ENCODE results near the gene ASCC3. TPM values are rescaled to one million over a fixed set of nuclear protein-coding genes. Genes with fewer than 3 reads are reported as not detected.
A peak's percentile ranks its signal among the peaks of the same experiment; 100 is the strongest.

The ASCC3 gene
- total RNA-seq, 1 donor from 2014 or later, result 62.9 TPM

- Mint-ChIP-seq H3K27ac (no peak overlapping the region), H3K36me3 (ENCODE audit: low read depth) (no peaks in the 10 kb centered on the region), H3K9me3 (peaks cover 4% of the 10 kb centered on the region), H3K4me3 (ENCODE audit: low read depth) (no peak overlapping the region), H3K4me1 (ENCODE audit: low read depth) (no peaks in the 10 kb centered on the region), H3K27me3 (ENCODE audit: low read depth) (peaks cover 15% of the 10 kb centered on the region)
- intact Hi-C loops (cut with micrococcal nuclease), result no loop called here
- no peak for DNase-seq (ENCODE audit: low spot score)
Measured at GRCh38 chr6:100503043-100503705, 378.0 kb downstream of the ASCC3 start.

DNA sequence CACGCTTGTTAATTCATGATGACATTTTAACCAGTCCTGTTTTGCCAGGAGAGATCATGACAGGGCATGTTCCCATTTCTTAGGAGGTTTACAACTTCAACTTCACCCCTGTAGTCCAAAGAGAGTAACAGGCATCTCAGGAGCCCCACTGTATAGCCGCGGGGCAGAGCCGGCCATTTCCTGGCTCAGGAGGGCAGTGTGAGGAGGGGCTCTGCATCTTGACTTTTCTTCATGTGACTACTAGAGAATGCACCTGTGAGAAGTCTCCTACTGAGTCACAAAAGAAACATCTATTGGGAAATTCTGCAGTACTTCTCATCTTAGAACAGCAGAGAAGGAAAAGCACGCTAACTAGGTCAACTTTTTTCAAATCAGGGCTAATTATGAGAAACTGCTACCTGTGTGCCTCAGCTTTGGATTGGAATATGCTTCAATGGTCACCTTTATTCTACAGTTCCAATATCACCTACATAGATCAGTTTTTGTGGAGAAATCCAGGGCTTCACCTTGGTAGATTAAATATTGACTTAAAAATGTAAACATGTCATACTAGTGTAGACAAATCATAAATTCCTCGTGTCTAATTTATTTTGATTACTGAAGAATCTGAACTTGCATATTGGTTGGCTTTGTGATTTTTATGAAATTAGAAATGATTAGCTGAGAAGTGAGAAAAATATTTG lies 387.8 kb downstream of the ASCC3 start:
- Mint-ChIP-seq H3K36me3 (ENCODE audit: low read depth) (no peaks in the 10 kb centered on the region), H3K4me1 (ENCODE audit: low read depth) (no peaks in the 10 kb centered on the region), H3K27me3 (ENCODE audit: low read depth) (peaks cover 44% of the 10 kb centered on the region), H3K27ac (no peak overlapping the region), H3K9me3 (peaks cover 3% of the 10 kb centered on the region), H3K4me3 (ENCODE audit: low read depth) (no peak overlapping the region)
- DNase-seq (ENCODE audit: low spot score), result no peak
- intact Hi-C loops (cut with micrococcal nuclease), result no loop called here

GRCh38 chr6:100491952-100492670 lies 389.0 kb downstream of the ASCC3 start:
- no peak overlapping the region for H3K4me3 Mint-ChIP-seq (ENCODE audit: low read depth)
- H3K36me3 Mint-ChIP-seq (ENCODE audit: low read depth), result no peaks in the 10 kb centered on the region
- intact Hi-C loops (cut with micrococcal nuclease), result no loop called here
- peaks cover 48% of the 10 kb centered on the region for H3K27me3 Mint-ChIP-seq (ENCODE audit: low read depth)
- H3K4me1 Mint-ChIP-seq (ENCODE audit: low read depth), result peaks cover 2% of the 10 kb centered on the region
- no peak for DNase-seq (ENCODE audit: low spot score)
- no peak overlapping the region for H3K27ac Mint-ChIP-seq
- peaks cover 3% of the 10 kb centered on the region for H3K9me3 Mint-ChIP-seq

DNA sequence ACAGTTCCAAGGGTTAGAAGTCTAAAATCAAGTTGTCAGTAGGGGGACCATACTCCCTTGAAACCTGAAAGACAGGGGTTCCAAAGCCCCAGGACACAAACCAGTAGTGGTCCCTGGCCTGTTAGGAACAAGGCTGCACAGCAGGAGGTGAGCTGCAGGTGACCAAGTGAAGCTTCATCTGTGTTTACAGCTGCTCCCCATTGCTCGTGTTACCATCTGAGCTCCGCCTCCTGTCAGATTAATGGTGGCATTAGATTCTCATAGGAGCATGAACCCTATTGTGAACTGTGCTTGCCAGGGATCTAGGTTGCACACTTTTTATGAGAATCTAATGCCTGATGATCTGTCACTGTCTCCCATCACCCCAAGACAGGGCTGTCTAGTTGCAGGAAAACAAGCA lies 391.1 kb downstream of the ASCC3 start:
- DNase-seq (ENCODE audit: low spot score), result no peak
- H3K27me3 Mint-ChIP-seq (ENCODE audit: low read depth), result peaks cover 50% of the 10 kb centered on the region

GRCh38 chr6:100488244-100488643 lies 392.9 kb downstream of the ASCC3 start:
- peaks cover 41% of the 10 kb centered on the region for H3K27me3 Mint-ChIP-seq (ENCODE audit: low read depth)

More for the DNA sequence above, 391.1 kb downstream of the ASCC3 start:
- H3K9me3 Mint-ChIP-seq, result no peaks in the 10 kb centered on the region
- H3K4me3 Mint-ChIP-seq (ENCODE audit: low read depth), result no peak overlapping the region
- H3K27ac Mint-ChIP-seq, result no peak overlapping the region
- peaks cover 7% of the 10 kb centered on the region for H3K4me1 Mint-ChIP-seq (ENCODE audit: low read depth)
- intact Hi-C loops (cut with micrococcal nuclease), result no loop called here
- no peaks in the 10 kb centered on the region for H3K36me3 Mint-ChIP-seq (ENCODE audit: low read depth)

GRCh38 chr6:100487638-100488037 lies 393.5 kb downstream of the ASCC3 start:
- Mint-ChIP-seq H3K4me1 (ENCODE audit: low read depth) (peaks cover 14% of the 10 kb centered on the region), H3K27ac (no peak overlapping the region), H3K36me3 (ENCODE audit: low read depth) (no peaks in the 10 kb centered on the region), H3K27me3 (ENCODE audit: low read depth) (peaks cover 35% of the 10 kb centered on the region), H3K4me3 (ENCODE audit: low read depth) (no peak overlapping the region), H3K9me3 (no peaks in the 10 kb centered on the region)
- DNase-seq (ENCODE audit: low spot score), result no peak
- intact Hi-C loops (cut with micrococcal nuclease), result no loop called here

More at GRCh38 chr6:100488244-100488643, 392.9 kb downstream of the ASCC3 start:
- no peak overlapping the region for H3K27ac Mint-ChIP-seq
- no peaks in the 10 kb centered on the region for H3K9me3 Mint-ChIP-seq
- DNase-seq (ENCODE audit: low spot score), result no peak
- no peaks in the 10 kb centered on the region for H3K36me3 Mint-ChIP-seq (ENCODE audit: low read depth)
- H3K4me3 Mint-ChIP-seq (ENCODE audit: low read depth), result no peak overlapping the region
- intact Hi-C loops (cut with micrococcal nuclease), result no loop called here
- peaks cover 14% of the 10 kb centered on the region for H3K4me1 Mint-ChIP-seq (ENCODE audit: low read depth)

- DNase-seq (ENCODE audit: low spot score), result no peak
- intact Hi-C loops (cut with micrococcal nuclease), result no loop called here
- Mint-ChIP-seq H3K4me3 (ENCODE audit: low read depth) (no peak overlapping the region), H3K27me3 (ENCODE audit: low read depth) (peaks cover 21% of the 10 kb centered on the region), H3K27ac (no peak overlapping the region), H3K9me3 (no peaks in the 10 kb centered on the region), H3K4me1 (ENCODE audit: low read depth) (peaks cover 14% of the 10 kb centered on the region), H3K36me3 (ENCODE audit: low read depth) (no peaks in the 10 kb centered on the region)
Measured at GRCh38 chr6:100485268-100485667, 395.9 kb downstream of the ASCC3 start.

- Mint-ChIP-seq H3K27ac (no peak overlapping the region), H3K4me1 (ENCODE audit: low read depth) (peaks cover 14% of the 10 kb centered on the region), H3K36me3 (ENCODE audit: low read depth) (no peaks in the 10 kb centered on the region), H3K27me3 (ENCODE audit: low read depth) (peaks cover 18% of the 10 kb centered on the region), H3K9me3 (no peaks in the 10 kb centered on the region), H3K4me3 (ENCODE audit: low read depth) (no peak overlapping the region)
- no peak for DNase-seq (ENCODE audit: low spot score)
- intact Hi-C loops (cut with micrococcal nuclease), result no loop called here
Measured at GRCh38 chr6:100484474-100484873, 396.7 kb downstream of the ASCC3 start.

GRCh38 chr6:100482698-100483097 lies 398.4 kb downstream of the ASCC3 start:
- Mint-ChIP-seq H3K4me1 (ENCODE audit: low read depth) (peaks cover 13% of the 10 kb centered on the region), H3K27ac (no peak overlapping the region), H3K36me3 (ENCODE audit: low read depth) (no peaks in the 10 kb centered on the region), H3K27me3 (ENCODE audit: low read depth) (peaks cover 13% of the 10 kb centered on the region), H3K4me3 (ENCODE audit: low read depth) (no peak overlapping the region), H3K9me3 (no peaks in the 10 kb centered on the region)
- intact Hi-C loops (cut with micrococcal nuclease), result no loop called here
- DNase-seq (ENCODE audit: low spot score), result no peak

- DNase-seq (ENCODE audit: low spot score), result no peak
- Mint-ChIP-seq H3K4me3 (ENCODE audit: low read depth) (no peak overlapping the region), H3K36me3 (ENCODE audit: low read depth) (no peaks in the 10 kb centered on the region), H3K4me1 (ENCODE audit: low read depth) (peaks cover 14% of the 10 kb centered on the region), H3K9me3 (no peaks in the 10 kb centered on the region), H3K27me3 (ENCODE audit: low read depth) (peaks cover 14% of the 10 kb centered on the region), H3K27ac (no peak overlapping the region)
- intact Hi-C loops (cut with micrococcal nuclease), result loop anchor here (1.0 to 10.0 kb wide), 5 partner anchors 135 to 615 kb away; no protein-coding TSS in a partner anchor
Measured at GRCh38 chr6:100479179-100480035, 401.7 kb downstream of the ASCC3 start.

DNA sequence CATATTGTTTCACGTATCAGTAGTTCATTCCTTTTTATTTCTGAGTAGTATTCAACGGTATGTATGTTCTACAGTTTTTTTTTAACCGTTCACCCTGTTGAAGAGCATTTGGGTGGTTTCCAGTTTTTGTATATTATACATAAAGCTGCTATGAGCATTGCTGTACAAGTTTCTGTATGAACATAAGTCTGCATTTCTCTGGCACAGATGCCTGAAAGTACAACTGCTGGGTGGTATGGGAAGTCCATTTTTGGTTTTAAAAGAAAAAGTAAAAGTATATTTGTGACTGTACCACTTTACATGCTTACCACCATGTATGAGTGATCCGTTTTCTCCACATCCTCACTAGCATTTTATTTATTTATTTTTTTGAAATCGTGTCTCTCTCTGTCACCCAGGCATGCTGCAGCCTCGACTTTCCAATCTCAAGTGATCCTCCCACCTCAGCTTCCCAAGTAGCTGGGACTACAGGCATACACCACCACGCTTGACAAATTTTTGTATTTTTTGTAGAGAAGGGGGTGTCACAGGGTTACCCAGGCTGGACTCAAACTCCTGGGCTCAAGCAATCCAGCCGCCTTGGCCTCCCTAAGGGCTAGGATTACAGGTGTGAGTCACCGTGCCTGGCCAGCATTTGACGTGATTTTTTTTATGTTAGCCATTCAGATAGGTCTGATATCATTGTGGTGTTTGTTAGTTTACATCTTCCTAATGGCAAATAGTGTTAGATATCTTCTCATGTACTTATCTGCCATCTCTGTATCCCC lies 405.4 kb downstream of the ASCC3 start:
- Mint-ChIP-seq H3K27me3 (ENCODE audit: low read depth) (peaks cover 30% of the 10 kb centered on the region), H3K4me3 (ENCODE audit: low read depth) (no peak overlapping the region), H3K27ac (peak overlapping the region; percentile 9), H3K4me1 (ENCODE audit: low read depth) (peaks cover 31% of the 10 kb centered on the region), H3K9me3 (no peaks in the 10 kb centered on the region), H3K36me3 (ENCODE audit: low read depth) (peaks cover 2% of the 10 kb centered on the region)
- intact Hi-C loops (cut with micrococcal nuclease), result loop anchor here (1.0 to 10.0 kb wide), 4 partner anchors 131 to 611 kb away; no protein-coding TSS in a partner anchor
- no peak for DNase-seq (ENCODE audit: low spot score)

- intact Hi-C loops (cut with micrococcal nuclease), result loop anchor here (2.0 to 10.0 kb wide), 3 partner anchors 128 to 608 kb away; no protein-coding TSS in a partner anchor
- Mint-ChIP-seq H3K4me1 (ENCODE audit: low read depth) (peaks cover 31% of the 10 kb centered on the region), H3K4me3 (ENCODE audit: low read depth) (no peak overlapping the region), H3K27me3 (ENCODE audit: low read depth) (peaks cover 50% of the 10 kb centered on the region), H3K36me3 (ENCODE audit: low read depth) (peaks cover 3% of the 10 kb centered on the region), H3K27ac (no peak overlapping the region), H3K9me3 (no peaks in the 10 kb centered on the region)
- no peak for DNase-seq (ENCODE audit: low spot score)
Measured at GRCh38 chr6:100473182-100473581, 407.9 kb downstream of the ASCC3 start.

Data from activated T-helper 2 cell treated with anti-CD3 and anti-CD28 coated beads, Interferon-gamma antibody, Interleukin-2, Interleukin-4, amounts not matched to agents 10 μg/mL and 5 μg/mL and 100 μg/mL, durations not matched to agents 14 hours and 24 hours and 36 hours (primary cell).